GM19099 (cell line): Measurements from ENCODE around the gene PPL.

Experiments
- POLR2A ChIP-seq: IDR thresholded peaks from 3 replicates; pipeline ENCODE4 v1.6.1; 2011; ENCODE audit warnings: low read depth; ENCODE audit not compliant: insufficient read length; ENCODE audit errors: extremely low read depth

PPL gene

GRCh38 chr16:4936991-4937781 is at the start of gene PPL:
Gene PPL (minus strand): TSS chr16:4937148. CDS start chr16:4937045, 103 bp downstream.
- no peak for TF ChIP-seq POLR2A

DNA sequence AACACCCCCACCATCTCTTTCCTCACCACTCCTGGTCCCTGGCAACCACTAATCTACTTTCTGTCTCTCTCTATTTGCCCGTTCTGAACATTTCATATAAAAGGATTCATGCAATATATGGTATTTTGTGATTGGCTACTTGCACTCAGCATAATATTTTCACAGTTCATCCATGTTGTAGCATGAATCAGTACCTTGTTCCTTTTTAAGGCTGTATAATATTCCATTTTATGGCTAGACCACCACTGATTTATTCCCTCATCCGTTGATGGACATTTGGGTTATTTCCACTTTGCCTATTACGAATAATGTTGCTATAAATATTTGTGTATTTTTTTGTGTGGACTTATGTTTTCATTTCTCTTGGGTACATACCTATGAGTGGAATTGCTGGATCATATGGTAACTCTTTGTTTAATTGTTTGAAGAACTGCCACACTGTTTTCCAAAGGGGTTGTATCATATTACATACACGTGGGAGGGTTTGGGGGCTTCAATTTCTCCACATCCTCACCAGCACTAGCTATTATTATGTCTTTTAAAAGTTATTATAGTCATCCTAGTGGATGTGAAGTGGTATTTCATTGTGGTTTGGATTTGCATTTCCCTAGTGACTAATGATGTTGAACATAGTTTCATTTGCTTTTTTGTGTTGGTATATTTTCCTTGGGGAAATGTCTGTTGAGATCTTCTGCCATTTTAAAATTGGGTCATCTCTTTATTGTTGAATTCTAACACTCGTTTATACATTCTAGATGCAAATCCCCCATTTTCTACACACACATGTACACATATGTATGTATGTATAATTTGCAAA is 47.4 kb upstream of the PPL start:
- TF ChIP-seq POLR2A, result no peak

GRCh38 chr16:4982056-4982867 is 45.3 kb upstream of the PPL start:
- TF ChIP-seq POLR2A, result no peak

- no peak for TF ChIP-seq POLR2A
These were observed 44.5 kb upstream of the PPL start for GRCh38 chr16:4981473-4981872.

- no peak for TF ChIP-seq POLR2A
These were observed 43.7 kb upstream of the PPL start for GRCh38 chr16:4980691-4981090.

DNA sequence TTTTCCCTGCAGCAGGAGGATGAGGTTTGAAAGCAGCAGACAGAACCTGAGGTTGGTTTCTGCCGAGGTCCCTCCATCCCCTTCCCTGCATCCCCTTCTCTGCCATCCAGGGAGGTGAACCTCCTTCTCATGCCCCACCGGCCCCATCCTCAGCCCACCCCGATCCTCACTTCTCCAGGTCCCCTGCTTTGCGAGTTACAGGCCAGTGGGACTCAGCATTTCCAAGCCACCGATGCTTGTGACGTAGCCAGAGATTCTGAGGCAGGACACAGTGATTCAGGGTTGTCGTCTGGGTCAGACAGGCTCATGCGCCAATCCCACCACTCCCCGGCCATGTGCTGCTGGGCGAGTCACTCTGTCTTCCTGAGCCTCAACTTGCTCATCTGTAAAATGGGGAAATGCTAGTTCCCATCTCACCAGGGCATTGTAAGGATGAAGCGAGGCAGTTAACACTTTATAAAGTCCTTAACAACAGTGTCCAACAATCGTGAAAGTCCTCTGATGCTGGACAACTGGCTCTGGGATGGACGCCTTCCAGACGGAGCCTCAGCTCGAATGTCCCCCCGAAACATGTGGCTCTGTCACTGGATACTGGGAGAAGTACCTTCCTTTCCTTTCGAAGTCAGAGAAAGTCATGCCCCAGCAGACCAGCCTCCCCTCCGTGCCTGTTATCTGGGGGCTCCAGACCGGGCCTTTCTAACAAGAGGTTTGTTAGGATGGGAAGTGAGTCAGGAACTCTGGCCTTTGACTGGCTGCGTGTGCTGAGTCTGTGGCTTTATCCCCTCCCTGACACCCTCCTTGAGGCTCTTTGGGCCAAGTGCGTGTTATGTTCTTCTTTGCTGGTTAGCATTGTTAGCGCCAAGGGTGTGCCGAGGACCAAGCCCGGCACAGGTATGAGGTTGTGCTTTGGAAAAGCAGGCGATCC is 43.0 kb upstream of the PPL start:
- no peak for TF ChIP-seq POLR2A

- TF ChIP-seq POLR2A, result no peak
These were observed 42.2 kb upstream of the PPL start for GRCh38 chr16:4979164-4979563.

DNA sequence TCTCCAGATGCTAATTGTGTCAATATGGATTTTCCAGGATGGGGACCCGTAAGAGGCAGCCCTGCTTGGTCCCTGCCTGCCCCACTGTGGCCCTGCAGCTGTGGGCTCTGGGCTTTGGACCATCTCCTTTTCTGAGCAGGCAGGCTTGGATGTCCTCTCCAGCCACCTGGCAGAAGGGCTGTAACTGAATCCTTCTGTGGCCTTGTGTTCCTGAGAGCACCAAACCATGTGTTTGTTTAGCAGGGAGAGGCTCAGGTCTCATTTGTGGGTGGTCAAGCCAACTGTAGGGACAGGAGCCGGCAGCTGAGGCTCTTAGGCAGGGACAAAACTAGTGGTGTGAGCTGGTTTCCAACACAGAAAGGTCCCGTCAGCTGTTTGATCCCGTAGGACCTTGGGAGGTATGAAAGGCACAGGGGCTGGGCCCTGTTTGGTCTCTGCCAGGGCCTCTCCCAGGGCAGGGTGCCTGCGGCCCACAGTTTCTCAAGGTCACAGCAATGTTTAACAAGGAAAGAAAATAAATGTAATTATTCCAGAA is 39.7 kb upstream of the PPL start:
- TF ChIP-seq POLR2A, result no peak

DNA sequence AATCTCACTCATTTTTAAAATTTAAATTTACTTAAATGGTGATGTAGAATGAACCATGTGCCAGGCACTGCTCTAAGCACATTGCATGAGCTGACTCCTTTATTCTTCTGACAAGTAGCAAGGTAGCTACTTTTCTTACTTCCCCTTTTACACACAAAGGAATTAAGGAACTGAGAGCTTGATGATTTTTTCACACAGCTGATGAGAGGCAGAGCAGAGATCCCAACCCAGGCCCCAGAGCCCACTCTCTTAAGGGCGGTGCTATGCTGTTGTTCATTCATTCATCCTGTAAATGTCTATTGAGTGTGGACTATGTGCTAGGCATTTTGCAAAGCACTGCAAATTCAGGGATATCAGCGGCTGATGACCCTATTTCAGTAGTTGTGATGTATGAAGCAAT is 39.1 kb upstream of the PPL start:
- no peak for TF ChIP-seq POLR2A

- TF ChIP-seq POLR2A, result no peak
These were observed 36.1 kb upstream of the PPL start for GRCh38 chr16:4972938-4973587.

GRCh38 chr16:4970010-4970409 is 33.1 kb upstream of the PPL start:
- no peak for TF ChIP-seq POLR2A

DNA sequence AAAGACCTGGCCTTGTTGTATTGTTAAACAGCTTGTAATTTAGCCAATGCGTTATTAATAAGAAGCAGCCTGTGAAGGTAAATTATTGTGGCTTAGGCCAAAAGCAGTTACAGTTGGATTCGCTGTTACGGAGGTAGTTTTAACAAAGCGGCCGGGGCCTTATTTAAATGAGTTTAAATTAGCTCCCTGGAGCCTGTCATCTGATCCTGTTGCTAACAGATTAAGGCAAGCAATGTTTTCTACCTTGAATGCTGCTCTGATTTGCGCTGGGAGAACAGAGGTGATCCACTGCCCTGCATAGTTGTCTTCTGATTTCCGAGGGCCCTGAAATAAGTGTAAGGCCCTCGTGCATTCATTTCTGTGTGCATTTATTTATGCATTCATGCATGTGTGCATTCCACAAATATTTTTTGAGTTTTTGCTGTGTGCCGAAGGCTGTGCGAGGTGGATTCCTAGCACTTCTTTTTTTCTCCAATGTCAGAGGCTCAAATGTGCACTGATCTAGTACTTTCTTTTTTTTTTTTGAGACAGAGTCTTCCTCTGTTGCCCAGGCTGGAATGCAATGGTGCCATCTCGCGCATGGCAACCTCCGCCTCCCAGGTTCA is 32.0 kb upstream of the PPL start:
- TF ChIP-seq POLR2A, result no peak
